ENCODE results near the gene TMEFF1.
A peak's percentile ranks its signal among the peaks of the same experiment; 100 is the strongest.

TMEFF1 gene

GRCh38 chr9:100486479-100487176, 13.7 kb downstream of the TMEFF1 start:
- in situ Hi-C loops (cut with HindIII; ENCODE audit: low pct_ligation_motif_present, low sequenced_read_pairs) = no loop called here
- no peak for TF ChIP-seq CTCF (IDR thresholded peaks at IDR 0.05; ENCODE audit: low read depth, low read length, missing control alignments)
- H3K27ac ChIP-seq = no peak overlapping the region

GRCh38 chr9:100488177-100488576, 15.2 kb downstream of the TMEFF1 start:
- no peaks in the 10 kb centered on the region for H3K36me3 ChIP-seq (replicated peaks)
- in situ Hi-C loops (cut with HindIII; ENCODE audit: low pct_ligation_motif_present, low sequenced_read_pairs) = no loop called here
- DNase-seq = no peak
- TF ChIP-seq CTCF (IDR thresholded peaks at IDR 0.05; ENCODE audit: low read depth, low read length, missing control alignments) = no peak
- H3K4me3 ChIP-seq (ENCODE audit: low read depth, low read length) = no peak overlapping the region
- H3K27ac ChIP-seq = no peak overlapping the region
- no peaks in the 10 kb centered on the region for H3K27me3 ChIP-seq (replicated peaks)

More at GRCh38 chr9:100486479-100487176, 13.7 kb downstream of the TMEFF1 start:
- Histone ChIP-seq H3K27me3 (replicated peaks) (no peaks in the 10 kb centered on the region), H3K4me3 (ENCODE audit: low read depth, low read length) (no peak overlapping the region), H3K36me3 (replicated peaks) (no peaks in the 10 kb centered on the region)
- no peak for DNase-seq

- Histone ChIP-seq H3K36me3 (replicated peaks) (no peaks in the 10 kb centered on the region), H3K4me3 (ENCODE audit: low read depth, low read length) (no peak overlapping the region), H3K27ac (no peak overlapping the region), H3K27me3 (replicated peaks) (no peaks in the 10 kb centered on the region)
- TF ChIP-seq CTCF (IDR thresholded peaks at IDR 0.05; ENCODE audit: low read depth, low read length, missing control alignments) = no peak
- in situ Hi-C loops (cut with HindIII; ENCODE audit: low pct_ligation_motif_present, low sequenced_read_pairs) = no loop called here
- no peak for DNase-seq
These were observed 16.9 kb downstream of the TMEFF1 start for GRCh38 chr9:100489836-100490235.

- no peak overlapping the region for H3K27ac ChIP-seq
- in situ Hi-C loops (cut with HindIII; ENCODE audit: low pct_ligation_motif_present, low sequenced_read_pairs) = no loop called here
- no peak for DNase-seq
- no peak overlapping the region for H3K4me3 ChIP-seq (ENCODE audit: low read depth, low read length)
- H3K27me3 ChIP-seq (replicated peaks) = no peaks in the 10 kb centered on the region
- no peaks in the 10 kb centered on the region for H3K36me3 ChIP-seq (replicated peaks)
- peak; percentile 56 for TF ChIP-seq CTCF (IDR thresholded peaks at IDR 0.05; ENCODE audit: low read depth, low read length, missing control alignments)
These were observed 20.0 kb downstream of the TMEFF1 start for GRCh38 chr9:100492952-100493351.

- TF ChIP-seq CTCF (IDR thresholded peaks at IDR 0.05; ENCODE audit: low read depth, low read length, missing control alignments) = no peak
- Histone ChIP-seq H3K36me3 (replicated peaks) (no peaks in the 10 kb centered on the region), H3K4me3 (ENCODE audit: low read depth, low read length) (no peak overlapping the region), H3K27ac (no peak overlapping the region), H3K27me3 (replicated peaks) (no peaks in the 10 kb centered on the region)
- in situ Hi-C loops (cut with HindIII; ENCODE audit: low pct_ligation_motif_present, low sequenced_read_pairs) = no loop called here
- no peak for DNase-seq
These were observed 25.6 kb downstream of the TMEFF1 start for GRCh38 chr9:100498592-100498991.

- in situ Hi-C loops (cut with HindIII; ENCODE audit: low pct_ligation_motif_present, low sequenced_read_pairs) = no loop called here
- Histone ChIP-seq H3K27ac (no peak overlapping the region), H3K36me3 (replicated peaks) (no peaks in the 10 kb centered on the region), H3K27me3 (replicated peaks) (no peaks in the 10 kb centered on the region), H3K4me3 (ENCODE audit: low read depth, low read length) (no peak overlapping the region)
- DNase-seq = no peak
- TF ChIP-seq CTCF (IDR thresholded peaks at IDR 0.05; ENCODE audit: low read depth, low read length, missing control alignments) = no peak
These were observed 26.5 kb downstream of the TMEFF1 start for GRCh38 chr9:100499460-100499859.

Data from brain microvascular endothelial cell (primary cell).